WI38 (cell line): ENCODE results near the gene TRIML2.

Source experiments
- H3K4me3 ChIP-seq: 2 replicates; pipeline ENCODE4 v1.5.1; 2011; ENCODE audit warnings: low read depth, mild to moderate bottlenecking, control low read depth, low read length
- CTCF ChIP-seq: IDR thresholded peaks from 2 replicates; pipeline ENCODE4 v1.5.1; 2012; ENCODE audit warnings: low read depth, mild to moderate bottlenecking, control low read depth, low read length

TRIML2 gene, protein sequence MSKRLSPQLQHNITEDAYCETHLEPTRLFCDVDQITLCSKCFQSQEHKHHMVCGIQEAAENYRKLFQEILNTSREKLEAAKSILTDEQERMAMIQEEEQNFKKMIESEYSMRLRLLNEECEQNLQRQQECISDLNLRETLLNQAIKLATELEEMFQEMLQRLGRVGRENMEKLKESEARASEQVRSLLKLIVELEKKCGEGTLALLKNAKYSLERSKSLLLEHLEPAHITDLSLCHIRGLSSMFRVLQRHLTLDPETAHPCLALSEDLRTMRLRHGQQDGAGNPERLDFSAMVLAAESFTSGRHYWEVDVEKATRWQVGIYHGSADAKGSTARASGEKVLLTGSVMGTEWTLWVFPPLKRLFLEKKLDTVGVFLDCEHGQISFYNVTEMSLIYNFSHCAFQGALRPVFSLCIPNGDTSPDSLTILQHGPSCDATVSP

DNA sequence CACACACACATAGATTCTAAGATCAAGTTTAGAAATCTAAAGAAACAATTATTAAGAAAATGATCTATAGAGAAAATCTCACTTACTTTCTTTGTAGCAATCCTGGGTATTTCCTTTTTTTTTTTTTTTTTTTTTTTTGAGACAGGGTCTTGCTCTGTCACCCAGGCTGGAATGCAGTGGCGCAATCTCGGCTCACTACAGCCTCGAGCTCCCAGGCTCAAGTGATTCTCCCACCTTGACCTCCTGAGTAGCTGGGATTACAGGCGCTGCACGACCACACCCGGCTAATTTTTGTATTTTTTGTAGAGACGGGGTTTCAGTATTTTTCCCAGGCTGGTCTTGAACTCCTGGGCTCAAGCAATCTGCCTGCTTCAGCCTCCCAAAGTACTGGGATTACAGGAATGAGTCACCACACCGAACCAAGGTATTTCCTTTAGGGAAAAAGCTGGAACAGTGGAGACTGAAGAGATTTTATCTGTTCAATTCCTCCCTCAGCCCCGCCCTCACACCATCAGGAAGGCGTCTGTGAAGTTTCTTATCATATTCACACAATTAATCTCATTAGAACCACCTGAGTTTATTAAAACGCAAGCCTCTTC is at the start of gene TRIML2:
Gene TRIML2 (minus strand): TSS at position 447 of the 599 bp plus-strand sequence. CDS start 4,235 bp downstream, outside the sequence.
- H3K4me3 ChIP-seq, result no peak within 1 kb of the TSS
- no peak for TF ChIP-seq CTCF

GRCh38 chr4:188158336-188158735 is 48.9 kb upstream of the TRIML2 start:
- H3K4me3 ChIP-seq, result no peak overlapping the region
- TF ChIP-seq CTCF, result no peak

DNA sequence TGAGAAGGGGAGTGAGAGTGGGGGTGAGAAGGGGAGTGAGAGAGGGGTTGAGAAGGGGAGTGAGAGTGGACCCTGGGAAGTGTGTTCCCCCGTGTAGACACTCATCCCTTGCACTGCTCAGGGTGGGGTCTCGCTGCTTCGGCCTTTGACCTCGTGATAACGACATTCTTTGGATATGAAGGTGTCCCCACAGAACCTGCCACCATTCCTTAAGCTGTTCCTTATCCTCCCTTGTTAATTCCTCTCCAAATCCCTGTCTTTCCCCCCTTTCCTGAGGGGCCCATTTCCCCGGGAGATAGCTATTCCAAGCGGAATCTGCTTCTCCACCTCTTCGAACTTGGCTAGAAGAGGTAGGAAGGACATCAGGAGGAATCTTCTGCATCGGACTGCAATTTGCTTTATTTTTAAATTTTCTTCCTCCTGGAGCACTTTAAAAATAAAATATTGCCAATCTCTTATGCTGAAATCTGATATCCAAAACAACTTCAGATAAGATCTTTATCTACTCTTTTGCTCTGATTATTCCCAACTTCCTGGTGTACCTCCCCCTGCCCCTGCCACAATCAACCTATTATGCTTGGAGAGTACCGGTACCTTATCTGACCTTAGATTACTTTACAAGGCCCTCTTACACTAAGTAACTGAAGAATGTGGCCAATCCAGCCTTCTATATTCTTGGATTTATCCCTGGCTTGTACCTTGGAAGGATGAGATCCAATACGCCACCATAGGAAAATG is 45.4 kb upstream of the TRIML2 start:
- no peak overlapping the region for H3K4me3 ChIP-seq
- no peak for TF ChIP-seq CTCF

- no peak for TF ChIP-seq CTCF
- H3K4me3 ChIP-seq, result no peak overlapping the region
Measured at GRCh38 chr4:188147776-188148175, 38.4 kb upstream of the TRIML2 start.

DNA sequence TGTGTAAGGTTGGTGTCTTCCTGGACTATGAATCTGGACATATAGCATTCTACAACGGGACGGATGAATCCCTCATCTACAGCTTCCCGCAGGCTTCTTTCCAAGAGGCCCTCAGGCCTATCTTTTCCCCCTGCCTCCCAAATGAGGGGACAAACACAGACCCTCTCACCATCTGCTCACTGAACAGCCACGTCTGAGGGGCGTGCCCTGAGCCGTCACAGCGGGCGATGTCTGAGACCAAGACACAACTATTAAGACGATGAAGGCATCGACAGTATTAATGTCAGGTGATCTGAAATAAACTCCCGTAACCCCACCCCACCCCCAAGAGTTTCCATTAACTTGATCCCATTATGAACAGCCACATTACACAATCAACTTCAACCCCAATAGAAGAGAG is 37.8 kb upstream of the TRIML2 start:
- TF ChIP-seq CTCF, result no peak
- H3K4me3 ChIP-seq, result no peak overlapping the region

GRCh38 chr4:188146618-188147017 is 37.2 kb upstream of the TRIML2 start:
- TF ChIP-seq CTCF, result no peak
- H3K4me3 ChIP-seq, result no peak overlapping the region
